SJSA1 (cell line): ENCODE results near the gene C10orf120. TPM values are rescaled to one million over a fixed set of nuclear protein-coding genes. Genes with fewer than 3 reads are reported as not detected.

Experiments
- DNase-seq, 2 experiments: peaks; one replicate each; pipeline ENCODE4 v3.0.0-alpha.2; 2015 to 2020; ENCODE audit warnings: low spot score in 2 of 2, low read depth in 1 of 2
- H3K27ac ChIP-seq: fragments of 250-450 bp; sonication (Bioruptor Pico); 2 replicates; pipeline ENCODE4 v1.5.1; 2020; ENCODE audit warnings: mild to moderate bottlenecking, moderate library complexity
- H3K27me3 ChIP-seq: fragments of 250-450 bp; sonication (Bioruptor Pico); replicated peaks from 2 replicates; pipeline ENCODE4 v1.5.1; 2020; ENCODE audit warnings: mild to moderate bottlenecking, moderate library complexity
- H3K36me3 ChIP-seq: fragments of 250-450 bp; sonication (Bioruptor Pico); 2 replicates; pipeline ENCODE4 v1.5.1; 2020; ENCODE audit warnings: mild to moderate bottlenecking
- H3K4me1 ChIP-seq: fragments of 250-450 bp; sonication (Bioruptor Pico); replicated peaks from 2 replicates; pipeline ENCODE4 v1.6.1; 2021; ENCODE audit warnings: mild to moderate bottlenecking
- H3K4me3 ChIP-seq: fragments of 250-450 bp; sonication (Bioruptor Pico); 2 replicates; pipeline ENCODE4 v1.5.1; 2020; ENCODE audit warnings: mild to moderate bottlenecking
- H3K9me3 ChIP-seq: fragments of 250-450 bp; sonication (Bioruptor Pico); replicated peaks from 2 replicates; pipeline ENCODE4 v1.5.1; 2020; ENCODE audit warnings: mild to moderate bottlenecking
- total RNA-seq: library from RNA; depleted of rRNA; stranded (reverse); fragments of >200 nt; shearing (Covaris generic); gene quantifications from 2 replicates; pipeline ENCODE4 v1.2.3, GENCODE V29; 2014; rRNA removed

C10orf120 gene
- total RNA-seq, result not detected in 2 replicates

DNA sequence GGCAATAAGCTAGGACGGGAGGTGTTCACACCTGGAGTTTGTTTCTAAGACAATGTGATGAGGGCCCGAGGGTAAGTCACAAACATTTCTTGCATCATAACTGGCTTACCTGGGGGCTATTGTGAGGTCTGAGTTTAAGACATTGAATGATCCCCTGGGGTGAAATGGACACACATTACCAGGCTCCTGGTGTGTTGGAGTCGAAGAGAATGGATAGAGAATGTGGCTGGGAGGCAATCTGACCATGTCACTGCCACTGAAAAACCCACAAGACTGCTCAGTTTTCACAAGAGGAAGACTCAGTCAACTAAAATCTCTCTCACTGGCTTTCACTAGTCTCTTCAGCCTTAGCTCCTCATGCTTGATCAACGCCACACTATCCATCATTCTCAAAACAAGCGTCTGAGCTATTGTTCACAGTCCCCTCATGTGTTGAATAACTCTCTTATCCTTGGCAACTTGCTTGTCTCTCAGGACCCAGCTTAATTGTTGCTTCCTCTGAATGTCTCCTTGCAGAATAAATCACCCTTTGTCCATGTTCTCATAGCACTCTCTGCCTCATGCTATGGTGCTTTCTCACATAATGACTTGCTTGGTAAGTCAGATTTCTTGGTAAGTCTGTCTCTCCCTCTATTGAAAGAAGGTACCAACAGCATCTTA is at the start of gene C10orf120:
C10orf120 (minus strand) TSS at position 51 of the 660 bp plus-strand sequence. CDS start 56 bp downstream, outside the sequence.
- no peaks in the 10 kb centered on the region for H3K4me1 ChIP-seq
- no peak within 1 kb of the TSS for H3K27ac ChIP-seq
- no peak for DNase-seq
- no peaks in the 10 kb centered on the region for H3K36me3 ChIP-seq
- H3K27me3 ChIP-seq, result no peaks in the 10 kb centered on the region
- H3K9me3 ChIP-seq, result no peaks in the 10 kb centered on the region
- H3K4me3 ChIP-seq, result no peak within 1 kb of the TSS

DNA sequence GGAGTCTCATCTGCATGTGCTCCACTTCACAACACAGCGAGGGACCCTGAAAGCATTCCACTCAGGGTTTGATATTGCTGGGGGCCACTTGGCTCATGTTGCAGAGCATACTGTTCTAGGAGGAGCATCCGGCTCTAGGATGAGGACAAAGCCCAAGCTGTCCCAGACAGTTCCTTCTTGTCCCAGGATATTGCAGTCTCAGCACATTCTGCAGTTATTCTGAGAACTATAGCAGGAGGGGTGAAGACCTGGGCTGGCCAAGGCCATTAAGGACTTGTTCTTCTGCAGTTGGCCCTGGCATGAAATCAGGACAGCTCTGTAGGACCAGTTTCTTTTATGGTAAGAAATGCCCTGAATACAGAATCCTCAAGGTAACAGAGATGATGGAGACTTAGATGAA is 48.9 kb upstream of the C10orf120 start:
- H3K36me3 ChIP-seq, result no peaks in the 10 kb centered on the region
- H3K9me3 ChIP-seq, result no peaks in the 10 kb centered on the region
- no peaks in the 10 kb centered on the region for H3K4me1 ChIP-seq
- DNase-seq, result no peak
- H3K27me3 ChIP-seq, result peaks cover 15% of the 10 kb centered on the region; the same call in 1 of the 2 replicates
- H3K4me3 ChIP-seq, result no peak overlapping the region
- H3K27ac ChIP-seq, result no peak overlapping the region

DNA sequence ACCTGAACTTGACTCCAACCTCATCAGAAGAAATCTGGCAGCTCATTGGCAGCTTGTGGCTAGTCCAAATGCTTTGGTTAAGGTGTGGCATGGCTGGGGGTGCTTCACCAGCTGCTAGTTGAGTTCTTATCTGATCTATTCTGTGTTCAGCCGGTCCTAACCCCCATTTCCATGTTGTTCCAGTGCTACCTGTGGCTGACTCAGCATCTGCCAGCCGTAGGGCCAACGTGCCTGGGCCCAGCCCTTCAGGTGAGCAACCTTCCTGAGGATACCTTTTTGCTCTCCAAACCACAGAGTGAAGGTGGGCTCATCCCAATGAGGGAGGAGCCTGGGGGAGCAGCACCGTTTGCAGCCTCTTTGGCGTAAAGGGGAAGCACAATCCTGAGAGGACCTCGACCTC is 46.8 kb upstream of the C10orf120 start:
- H3K27me3 ChIP-seq, result peaks cover 15% of the 10 kb centered on the region
- no peak overlapping the region for H3K27ac ChIP-seq
- no peak overlapping the region for H3K4me3 ChIP-seq
- H3K9me3 ChIP-seq, result no peaks in the 10 kb centered on the region
- H3K4me1 ChIP-seq, result no peaks in the 10 kb centered on the region
- no peaks in the 10 kb centered on the region for H3K36me3 ChIP-seq
- DNase-seq, result no peak

DNA sequence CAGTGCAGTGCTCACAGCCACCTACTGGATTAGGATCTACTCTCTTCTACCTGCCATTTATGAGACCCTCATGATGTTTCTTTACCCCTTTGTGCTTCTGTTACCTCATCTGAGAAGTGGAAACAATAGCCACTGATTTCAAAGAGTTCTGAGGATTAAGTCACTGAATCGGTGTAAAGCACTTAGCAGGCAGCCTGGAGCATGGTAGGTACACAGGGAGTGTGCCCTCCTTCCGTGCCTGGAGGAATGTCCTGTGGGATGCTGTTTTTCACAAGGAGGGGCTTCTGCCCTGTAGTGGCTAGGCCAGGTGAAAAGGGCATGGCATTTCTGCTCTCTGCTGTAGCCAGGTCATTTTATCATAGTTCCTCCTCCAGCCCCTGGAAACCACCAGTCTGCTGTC is 44.6 kb upstream of the C10orf120 start:
- Histone ChIP-seq H3K27ac (no peak overlapping the region), H3K36me3 (no peaks in the 10 kb centered on the region), H3K9me3 (no peaks in the 10 kb centered on the region), H3K4me1 (no peaks in the 10 kb centered on the region), H3K4me3 (no peak overlapping the region), H3K27me3 (peaks cover 19% of the 10 kb centered on the region)
- no peak for DNase-seq

DNA sequence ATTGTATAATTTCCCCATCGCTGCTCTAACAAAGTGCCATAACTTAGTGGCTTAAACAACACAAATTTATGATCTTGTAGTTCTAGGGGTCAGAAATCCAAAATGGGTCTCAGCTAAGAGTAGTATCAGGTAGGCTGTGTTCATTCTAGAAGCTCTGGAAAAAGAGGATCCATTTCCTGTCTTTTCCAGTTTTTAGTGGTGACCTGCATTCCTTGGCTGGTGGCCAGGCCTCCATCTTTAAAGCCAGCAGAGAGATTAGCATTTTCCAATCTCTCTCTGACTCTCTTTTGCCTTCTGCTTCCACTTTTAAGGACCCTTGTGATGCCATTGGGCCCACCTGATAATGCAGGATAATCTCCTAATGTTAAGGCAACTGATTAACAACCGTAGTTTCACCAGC is 41.0 kb upstream of the C10orf120 start:
- no peak for DNase-seq
- Histone ChIP-seq H3K36me3 (no peaks in the 10 kb centered on the region), H3K27ac (no peak overlapping the region), H3K9me3 (no peaks in the 10 kb centered on the region), H3K4me3 (no peak overlapping the region), H3K4me1 (no peaks in the 10 kb centered on the region), H3K27me3 (peaks cover 12% of the 10 kb centered on the region)

DNA sequence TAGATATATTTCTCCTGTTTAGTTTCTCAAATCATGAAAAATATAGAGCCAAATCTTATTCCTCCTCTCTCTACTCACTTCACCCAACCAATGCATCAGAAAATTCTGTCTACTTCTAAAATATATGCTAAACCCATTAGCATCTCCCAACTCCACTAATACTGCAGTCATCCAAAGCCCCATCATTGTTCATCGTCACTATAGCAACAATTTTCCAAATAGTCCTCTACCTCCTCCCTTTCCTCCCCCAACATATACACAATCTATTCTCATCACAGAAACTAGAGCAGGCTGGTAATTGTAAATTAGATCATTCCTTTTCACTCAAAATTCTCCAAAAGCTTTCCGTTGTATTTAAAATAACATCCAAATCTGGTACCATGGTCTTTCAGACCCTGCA is 38.4 kb upstream of the C10orf120 start:
- Histone ChIP-seq H3K27me3 (peaks cover 8% of the 10 kb centered on the region), H3K27ac (no peak overlapping the region), H3K4me1 (no peaks in the 10 kb centered on the region), H3K36me3 (no peaks in the 10 kb centered on the region), H3K4me3 (no peak overlapping the region), H3K9me3 (no peaks in the 10 kb centered on the region)
- no peak for DNase-seq

DNA sequence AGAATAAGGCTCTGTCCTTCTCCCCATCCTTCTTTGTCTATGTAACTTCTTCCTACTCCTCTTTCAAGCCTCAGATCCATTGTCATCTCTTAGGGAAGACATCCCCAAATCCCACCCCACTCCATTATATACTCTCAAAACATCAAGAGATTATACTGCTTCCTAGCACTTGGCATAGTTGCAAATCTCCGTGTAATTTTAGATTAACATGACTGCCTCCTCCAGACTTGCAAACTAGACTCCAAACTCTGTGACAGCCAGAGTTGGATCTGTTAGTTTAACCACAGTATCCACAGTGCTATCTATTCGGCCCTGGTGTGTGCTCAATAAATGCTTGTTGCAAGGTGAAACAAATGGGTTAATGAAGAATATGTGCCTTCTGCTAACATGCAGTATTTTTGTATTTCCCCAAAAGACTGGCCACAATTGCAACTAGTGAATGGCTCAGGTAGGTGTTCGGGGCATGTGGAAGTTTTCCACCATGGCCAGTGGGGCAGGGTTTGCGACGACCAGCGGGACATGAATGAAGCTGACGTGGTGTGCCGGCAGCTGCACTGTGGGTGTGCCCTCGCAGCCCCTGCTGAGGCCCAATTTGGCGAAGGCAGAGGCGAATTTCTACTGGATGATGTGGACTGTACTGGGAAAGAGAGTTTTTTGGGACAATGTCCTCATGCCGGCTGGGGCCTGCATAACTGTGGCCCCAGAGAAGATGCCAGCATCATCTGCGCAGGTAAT is 34.5 kb upstream of the C10orf120 start:
- DNase-seq, result no peak
- Histone ChIP-seq H3K27ac (no peak overlapping the region), H3K4me3 (no peak overlapping the region), H3K27me3 (peaks cover 12% of the 10 kb centered on the region; the same call in 1 of the 2 replicates), H3K4me1 (no peaks in the 10 kb centered on the region), H3K36me3 (no peaks in the 10 kb centered on the region), H3K9me3 (no peaks in the 10 kb centered on the region)

DNA sequence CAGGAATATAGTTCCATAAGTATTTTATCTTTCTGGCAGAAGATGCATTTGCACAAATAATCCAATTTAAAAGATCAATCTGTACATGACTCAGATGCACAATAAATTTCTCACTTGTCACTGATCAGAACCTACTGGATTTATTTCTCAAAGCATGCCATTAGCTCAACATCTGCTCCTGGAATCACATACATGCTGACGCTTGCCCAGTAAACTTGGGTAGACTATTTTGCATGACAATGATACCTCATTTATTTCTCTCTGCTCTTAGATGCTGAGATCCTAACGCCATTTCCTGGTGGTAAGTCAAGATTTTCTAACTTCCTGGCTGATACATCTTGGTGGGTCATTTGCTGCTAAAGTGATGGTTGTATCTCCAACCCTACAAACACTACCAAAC is 33.8 kb upstream of the C10orf120 start:
- no peaks in the 10 kb centered on the region for H3K9me3 ChIP-seq
- no peaks in the 10 kb centered on the region for H3K4me1 ChIP-seq
- H3K4me3 ChIP-seq, result no peak overlapping the region
- H3K27ac ChIP-seq, result no peak overlapping the region
- no peak for DNase-seq
- peaks cover 16% of the 10 kb centered on the region; the same call in 1 of the 2 replicates for H3K27me3 ChIP-seq
- H3K36me3 ChIP-seq, result no peaks in the 10 kb centered on the region

DNA sequence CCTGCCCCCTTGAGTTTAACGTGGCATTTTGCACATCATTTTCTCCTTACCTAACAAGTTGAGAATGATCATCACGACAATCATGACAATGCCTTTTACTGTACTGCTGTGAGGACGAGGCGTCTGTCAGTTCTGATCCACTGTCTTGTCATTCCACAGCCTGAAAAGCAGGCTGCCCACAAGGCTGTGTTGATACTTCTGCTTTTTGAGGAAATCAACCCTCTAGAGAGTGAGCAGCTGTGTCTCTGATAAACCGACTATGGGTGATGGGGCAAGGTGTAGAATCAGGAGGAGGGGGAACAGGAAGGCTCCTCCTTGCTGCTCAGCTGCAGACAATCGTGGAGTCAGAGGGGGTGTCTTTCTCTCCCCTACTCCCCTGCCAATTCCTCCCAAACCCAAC is 30.6 kb upstream of the C10orf120 start:
- Histone ChIP-seq H3K36me3 (no peaks in the 10 kb centered on the region), H3K27ac (no peak overlapping the region), H3K4me3 (no peak overlapping the region)

DNA sequence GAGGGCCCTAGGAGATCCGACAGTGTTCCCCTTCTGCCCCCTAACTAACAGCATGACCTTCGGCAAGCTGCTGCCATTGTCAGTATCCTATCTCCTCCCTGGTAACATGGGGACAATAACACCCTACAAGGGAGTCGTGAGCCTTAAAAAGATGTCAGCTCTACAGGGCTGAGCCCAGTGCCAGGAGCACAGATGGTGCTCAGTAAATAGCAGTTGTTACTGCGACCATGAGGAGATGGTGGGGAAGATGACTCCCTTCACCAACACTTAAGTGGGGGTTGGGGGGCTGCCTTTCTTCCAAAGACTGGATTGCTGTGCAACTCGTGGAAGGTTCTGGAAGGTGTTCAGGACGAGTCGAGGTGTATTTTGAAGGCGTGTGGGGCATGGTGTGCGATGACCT is 29.5 kb upstream of the C10orf120 start:
- Histone ChIP-seq H3K4me3 (no peak overlapping the region), H3K4me1 (no peaks in the 10 kb centered on the region), H3K27ac (no peak overlapping the region), H3K27me3 (peaks cover 16% of the 10 kb centered on the region; the same call in 1 of the 2 replicates), H3K36me3 (no peaks in the 10 kb centered on the region), H3K9me3 (no peaks in the 10 kb centered on the region)
- DNase-seq, result no peak

More for the DNA sequence above, 30.6 kb upstream of the C10orf120 start:
- no peaks in the 10 kb centered on the region for H3K9me3 ChIP-seq
- H3K27me3 ChIP-seq, result peaks cover 16% of the 10 kb centered on the region; the same call in 1 of the 2 replicates
- H3K4me1 ChIP-seq, result no peaks in the 10 kb centered on the region
- no peak for DNase-seq

DNA sequence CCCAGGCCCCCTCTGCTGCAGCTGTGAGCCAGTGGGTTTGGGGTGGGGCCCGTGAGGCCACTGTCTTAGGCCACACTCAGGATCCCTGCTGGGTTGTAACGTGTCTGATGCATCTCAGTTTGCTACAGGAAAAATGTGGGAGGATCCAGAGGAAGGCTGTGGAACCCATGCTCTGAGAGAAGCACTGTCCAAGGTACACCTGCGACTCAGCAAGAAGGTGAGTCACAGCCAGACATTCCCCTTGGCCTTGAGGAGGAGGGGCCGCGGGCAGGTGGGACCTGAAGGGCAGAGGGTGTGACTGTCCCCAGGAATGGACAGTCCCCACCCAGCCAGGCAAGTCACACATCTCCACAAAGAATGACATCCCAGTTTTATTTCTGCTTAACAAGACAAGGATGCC is 27.8 kb upstream of the C10orf120 start:
- Histone ChIP-seq H3K27ac (no peak overlapping the region), H3K27me3 (peaks cover 12% of the 10 kb centered on the region), H3K36me3 (no peaks in the 10 kb centered on the region), H3K4me1 (no peaks in the 10 kb centered on the region), H3K4me3 (no peak overlapping the region), H3K9me3 (no peaks in the 10 kb centered on the region)
- DNase-seq, result no peak

DNA sequence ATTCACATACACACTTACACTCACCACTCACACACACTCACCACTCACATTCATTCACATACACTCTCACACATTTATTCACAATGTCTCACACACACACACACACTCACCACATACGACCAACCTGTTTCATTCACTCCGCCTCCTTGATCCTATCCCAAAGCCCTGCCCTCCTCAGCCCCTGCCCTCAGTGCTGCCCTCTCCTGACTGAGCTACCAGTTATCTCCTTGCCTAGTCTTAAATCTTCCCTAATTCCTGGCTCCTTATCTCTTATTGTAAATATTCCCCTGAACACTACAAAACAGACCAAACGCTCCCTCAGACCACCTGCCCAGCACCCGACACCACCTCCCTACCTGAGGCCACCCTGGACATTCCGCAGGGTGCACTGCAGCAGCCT is 26.1 kb upstream of the C10orf120 start:
- Histone ChIP-seq H3K4me1 (no peaks in the 10 kb centered on the region), H3K36me3 (no peaks in the 10 kb centered on the region), H3K9me3 (no peaks in the 10 kb centered on the region), H3K27me3 (peaks cover 20% of the 10 kb centered on the region), H3K4me3 (no peak overlapping the region), H3K27ac (no peak overlapping the region)
- DNase-seq, result no peak

DNA sequence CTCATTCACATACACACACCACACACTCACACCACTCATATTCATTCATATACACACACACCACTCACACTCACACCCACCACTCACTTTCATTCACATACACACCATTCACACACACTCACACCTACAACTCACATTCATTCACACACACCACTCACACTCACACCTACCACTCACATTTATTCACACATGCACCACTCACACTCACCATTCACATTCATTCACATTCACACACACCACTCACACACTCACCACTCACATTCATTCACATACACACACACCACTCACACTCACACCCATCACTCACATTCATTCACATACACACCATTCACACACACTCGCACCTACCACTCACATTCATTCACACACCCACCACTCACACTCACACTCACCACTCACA is 25.4 kb upstream of the C10orf120 start:
- H3K4me3 ChIP-seq, result no peak overlapping the region
- no peak for DNase-seq
- H3K9me3 ChIP-seq, result no peaks in the 10 kb centered on the region
- no peaks in the 10 kb centered on the region for H3K36me3 ChIP-seq
- H3K27me3 ChIP-seq, result peaks cover 20% of the 10 kb centered on the region
- H3K4me1 ChIP-seq, result no peaks in the 10 kb centered on the region
- no peak overlapping the region for H3K27ac ChIP-seq

DNA sequence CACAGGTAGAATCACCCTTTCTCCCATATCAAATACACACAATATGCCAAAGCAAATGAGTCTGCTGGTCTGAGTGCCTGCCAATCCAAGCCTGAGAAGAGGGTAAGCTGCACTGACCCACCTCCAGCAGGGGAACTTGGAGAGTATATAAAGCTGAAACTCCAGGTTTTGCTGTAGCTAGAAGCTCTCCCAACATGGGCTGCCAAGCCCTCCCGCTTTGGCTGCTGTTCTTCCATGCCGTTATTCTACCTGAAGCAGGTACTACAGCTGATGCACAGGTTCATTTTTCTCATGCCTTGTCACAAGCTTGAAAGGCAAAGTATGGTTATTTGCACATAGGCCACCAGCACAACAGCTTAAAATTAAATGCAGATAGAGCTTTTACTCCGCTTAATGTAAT is 21.5 kb upstream of the C10orf120 start:
- H3K36me3 ChIP-seq, result no peaks in the 10 kb centered on the region
- DNase-seq, result no peak
- no peak overlapping the region for H3K27ac ChIP-seq
- no peak overlapping the region for H3K4me3 ChIP-seq
- H3K9me3 ChIP-seq, result no peaks in the 10 kb centered on the region
- no peaks in the 10 kb centered on the region for H3K4me1 ChIP-seq
- peaks cover 14% of the 10 kb centered on the region for H3K27me3 ChIP-seq
